NCI-H2227 treated with DMSO at 0.1 percent for 48 hours (cell line): ENCODE data around the gene NAPA.

ENCODE experiments used
- DNase-seq: peaks from one replicate; lab custom pipeline; 2025; lab: John Stamatoyannopoulos, UW

NAPA gene

DNA sequence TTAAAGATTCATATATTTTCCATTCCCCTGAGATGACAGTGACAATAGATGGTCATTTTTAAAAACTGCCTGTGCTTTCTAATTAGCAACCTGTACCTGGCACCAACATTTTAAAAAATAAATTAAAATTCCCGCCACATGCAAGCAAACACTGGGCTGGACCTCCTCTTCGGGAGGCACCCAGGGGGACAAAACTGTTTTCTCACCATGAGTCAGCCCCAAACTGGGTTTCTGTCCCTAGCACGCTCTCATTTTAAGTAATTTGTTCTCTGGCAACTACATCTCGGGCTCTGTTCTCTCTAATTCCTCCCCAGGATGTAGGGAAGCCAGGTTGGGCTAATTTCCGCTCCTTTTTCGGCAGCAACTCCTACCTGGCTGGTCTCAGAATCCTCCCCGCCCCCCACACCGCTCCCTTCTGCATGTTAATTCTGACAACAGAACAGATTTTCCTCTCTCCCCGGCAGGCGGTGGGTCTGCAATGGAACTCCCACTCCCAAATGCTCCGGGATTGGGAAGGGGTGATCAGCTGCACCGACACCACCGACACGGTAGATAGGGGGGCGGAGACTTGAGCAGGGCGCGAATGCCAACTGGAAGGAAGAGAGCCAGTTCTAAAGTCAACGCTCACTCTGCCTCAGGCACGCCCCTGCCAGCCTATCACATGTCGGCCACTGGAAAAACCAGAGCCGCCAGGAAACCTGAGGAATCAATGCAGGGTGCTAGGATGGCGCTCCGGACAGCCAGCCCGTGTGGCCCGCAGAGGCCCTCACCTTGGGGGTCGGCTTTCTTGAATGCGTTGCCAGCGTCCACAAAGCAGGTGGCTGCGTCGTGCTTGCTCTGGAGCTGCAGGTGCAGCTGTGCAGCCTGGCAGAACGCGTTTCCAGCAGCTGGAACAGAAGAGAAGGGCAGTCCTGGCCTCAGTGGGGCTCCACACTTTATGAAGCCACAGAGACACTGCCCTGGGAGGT lies 14.7 kb downstream of the NAPA start:
- DNase-seq: no peak

DNA sequence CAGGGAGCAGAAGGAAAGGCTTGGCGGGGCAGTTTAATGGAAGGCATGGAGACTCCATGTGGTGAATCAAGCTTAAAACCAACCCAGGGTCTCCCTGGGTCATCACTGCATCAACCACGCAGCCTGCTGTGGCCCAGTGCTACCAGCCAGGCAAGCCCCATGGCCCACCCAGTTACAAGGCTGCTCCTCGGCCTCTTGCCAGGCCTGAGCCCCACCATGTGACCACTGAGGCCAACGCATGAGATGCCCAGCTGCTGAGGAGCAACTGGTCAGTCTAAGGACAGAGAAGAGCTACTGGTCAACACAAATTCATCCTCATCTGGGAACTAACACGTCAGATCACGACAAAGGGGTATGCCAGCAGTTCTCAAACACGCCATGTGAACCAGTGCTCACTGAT lies 15.5 kb downstream of the NAPA start:
- no peak for DNase-seq

DNA sequence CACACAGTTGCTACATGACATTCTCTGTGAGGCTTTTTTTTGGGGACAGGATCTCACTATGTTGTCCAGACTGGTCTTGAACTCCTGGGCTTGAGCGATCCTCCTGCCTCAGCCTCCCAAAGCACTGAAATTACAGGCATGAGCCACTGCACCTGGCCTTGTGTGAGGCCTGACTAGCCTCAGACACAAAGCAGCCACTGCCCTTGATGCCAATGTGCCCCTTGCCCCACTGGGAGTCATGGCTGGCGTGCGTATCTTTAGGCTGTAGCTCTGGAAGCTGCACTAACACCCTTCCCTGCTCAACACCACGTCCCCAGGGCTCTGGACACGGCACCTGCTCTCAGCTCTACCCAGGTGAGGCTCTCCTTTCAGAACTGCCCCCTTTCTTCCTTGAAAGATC lies 16.3 kb downstream of the NAPA start:
- DNase-seq: no peak

DNA sequence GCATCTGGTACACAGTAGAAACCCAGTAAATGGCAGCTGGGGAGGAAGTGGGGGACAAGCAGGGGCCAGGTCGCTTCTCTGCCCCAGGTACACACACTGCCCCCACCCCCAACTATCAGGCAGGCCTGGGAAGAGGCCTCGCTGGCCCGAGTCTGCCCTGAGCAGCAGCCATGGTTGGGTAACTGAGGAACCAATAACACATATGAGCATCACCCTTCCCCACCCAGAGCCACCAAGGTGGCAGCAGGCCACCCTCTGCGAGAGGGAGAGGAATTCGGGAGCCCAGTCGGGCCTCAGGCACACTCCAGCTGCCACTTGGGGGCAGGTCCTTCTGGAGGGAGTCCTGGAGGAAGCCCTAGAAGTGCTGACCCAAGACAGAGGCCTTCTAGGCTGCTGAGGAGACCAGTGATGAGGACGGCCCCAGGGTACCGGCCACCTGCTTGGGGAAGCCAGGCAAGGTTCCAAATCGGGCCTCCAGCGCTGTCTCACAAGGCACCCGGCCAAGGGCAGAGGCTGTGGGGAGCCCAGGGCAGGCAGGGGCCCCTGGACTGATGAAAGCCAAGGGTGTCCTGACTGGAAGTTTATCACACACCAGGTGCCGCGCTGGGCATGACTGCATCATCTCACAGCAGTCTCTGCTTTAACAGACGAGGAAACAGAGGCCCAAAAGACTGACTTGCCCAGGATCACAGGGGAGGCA lies 16.9 kb downstream of the NAPA start:
- DNase-seq: no peak

DNA sequence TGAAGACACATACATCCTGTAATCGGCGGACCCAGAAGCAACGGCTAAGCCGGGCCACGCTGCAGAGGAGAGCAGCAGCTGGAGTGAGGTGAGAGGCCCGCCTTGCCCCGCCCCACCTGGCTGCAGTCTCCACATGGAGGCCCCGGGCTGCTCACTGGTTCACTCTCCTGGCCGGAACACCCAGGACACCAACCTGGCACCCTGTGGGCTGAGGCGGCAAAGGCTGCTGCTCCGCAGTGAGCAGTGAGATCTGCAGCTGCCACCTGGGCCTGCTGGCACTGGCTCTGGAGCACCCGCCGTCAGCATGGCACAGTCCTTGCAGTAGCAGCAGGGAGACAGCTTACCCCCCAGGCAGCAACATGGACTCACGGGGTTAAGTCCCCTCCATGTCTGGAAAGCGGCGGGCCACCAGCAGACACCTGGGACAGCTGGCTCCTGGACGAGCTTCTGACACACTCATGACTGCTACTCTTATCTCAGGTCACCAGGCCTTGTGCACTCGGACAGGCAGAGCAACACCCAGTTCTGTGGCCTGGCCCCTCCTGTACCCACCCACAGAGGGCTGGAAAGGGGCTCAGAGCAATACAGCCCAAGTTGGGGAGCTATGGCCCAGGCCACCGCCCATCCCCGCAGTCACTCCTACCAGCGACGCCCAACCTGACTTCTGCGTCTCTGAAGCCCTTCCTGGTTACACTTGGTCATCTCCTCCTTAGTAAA lies 17.7 kb downstream of the NAPA start:
- no peak for DNase-seq

DNA sequence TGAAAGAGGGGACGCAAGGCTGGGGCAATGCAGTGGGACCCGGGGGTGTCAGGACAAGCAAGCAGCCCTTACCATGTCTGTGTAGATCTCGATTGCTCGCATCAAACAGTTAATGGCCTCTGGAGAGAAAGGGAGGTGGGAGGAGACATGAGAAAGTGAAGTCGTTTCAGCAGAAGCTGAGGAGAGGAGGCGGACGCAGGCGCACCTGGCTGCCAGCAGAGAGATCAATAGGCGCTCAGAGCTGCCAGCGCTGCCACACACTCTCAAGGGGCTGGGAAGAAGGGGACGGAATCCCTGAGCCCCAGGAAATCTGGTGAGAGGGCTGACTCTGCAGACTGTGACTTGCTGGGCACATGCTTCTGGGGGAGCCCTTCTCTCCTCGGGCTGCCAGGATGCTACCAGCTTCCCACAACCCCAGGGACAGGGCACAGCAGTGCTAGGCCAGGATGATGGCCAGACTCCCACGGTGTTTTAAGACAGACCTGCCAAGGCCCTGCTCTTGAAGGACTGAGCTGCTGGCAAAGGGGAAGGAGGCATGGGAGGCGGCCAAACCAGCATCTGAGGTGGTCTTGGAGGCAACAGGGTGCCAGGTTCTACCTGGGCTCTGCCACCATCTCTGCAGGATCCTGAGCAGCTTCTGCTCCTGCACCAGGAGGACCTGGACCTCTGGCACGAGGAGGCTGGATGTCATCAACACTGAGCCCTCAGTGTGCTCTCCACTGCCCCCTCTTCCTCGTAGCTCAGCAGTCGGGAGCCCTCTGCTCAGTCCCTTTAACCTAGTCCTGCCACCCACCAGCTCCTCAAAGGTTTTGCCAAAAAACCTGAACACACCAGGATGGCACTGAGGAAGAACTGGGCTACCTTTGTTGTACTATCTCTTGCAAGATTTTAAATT lies 19.1 kb downstream of the NAPA start:
- peak; percentile 7 for DNase-seq

DNA sequence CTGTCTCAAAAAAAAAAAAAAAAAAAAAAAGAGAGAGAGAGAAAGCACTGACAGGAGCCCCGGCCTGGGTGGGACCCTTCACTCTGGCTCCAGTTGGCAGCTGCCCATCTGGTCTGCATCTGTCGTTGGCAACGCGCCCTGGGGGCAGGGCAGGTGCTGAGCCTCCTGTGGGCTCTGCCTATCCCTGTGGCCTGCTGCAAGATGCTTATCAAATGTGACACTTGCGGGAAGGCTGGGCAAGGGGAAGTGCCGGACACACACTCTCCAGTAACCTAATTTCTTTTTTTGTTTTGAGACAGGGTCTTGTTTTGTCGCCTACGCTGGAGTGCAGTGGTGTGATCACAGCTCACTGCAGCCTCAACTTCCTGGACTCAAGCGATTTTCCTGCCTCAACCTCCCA lies 20.1 kb downstream of the NAPA start:
- no peak for DNase-seq

DNA sequence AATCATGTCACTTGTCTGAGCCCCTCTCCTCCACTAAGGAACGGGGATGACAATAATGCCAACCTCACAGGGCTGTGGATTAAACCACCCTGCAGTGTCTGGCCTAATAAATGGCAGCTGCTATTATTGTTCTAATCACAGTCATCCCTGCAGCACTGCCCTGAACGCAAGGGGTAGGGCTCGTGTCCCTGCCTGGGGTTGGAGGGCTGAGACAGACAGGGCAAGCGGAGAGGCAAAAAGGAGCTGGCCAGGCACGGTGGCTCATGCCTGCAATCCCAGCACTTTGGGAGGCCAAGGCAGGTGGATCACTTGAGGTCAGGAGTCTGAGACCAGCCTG lies 20.7 kb downstream of the NAPA start:
- DNase-seq: no peak

DNA sequence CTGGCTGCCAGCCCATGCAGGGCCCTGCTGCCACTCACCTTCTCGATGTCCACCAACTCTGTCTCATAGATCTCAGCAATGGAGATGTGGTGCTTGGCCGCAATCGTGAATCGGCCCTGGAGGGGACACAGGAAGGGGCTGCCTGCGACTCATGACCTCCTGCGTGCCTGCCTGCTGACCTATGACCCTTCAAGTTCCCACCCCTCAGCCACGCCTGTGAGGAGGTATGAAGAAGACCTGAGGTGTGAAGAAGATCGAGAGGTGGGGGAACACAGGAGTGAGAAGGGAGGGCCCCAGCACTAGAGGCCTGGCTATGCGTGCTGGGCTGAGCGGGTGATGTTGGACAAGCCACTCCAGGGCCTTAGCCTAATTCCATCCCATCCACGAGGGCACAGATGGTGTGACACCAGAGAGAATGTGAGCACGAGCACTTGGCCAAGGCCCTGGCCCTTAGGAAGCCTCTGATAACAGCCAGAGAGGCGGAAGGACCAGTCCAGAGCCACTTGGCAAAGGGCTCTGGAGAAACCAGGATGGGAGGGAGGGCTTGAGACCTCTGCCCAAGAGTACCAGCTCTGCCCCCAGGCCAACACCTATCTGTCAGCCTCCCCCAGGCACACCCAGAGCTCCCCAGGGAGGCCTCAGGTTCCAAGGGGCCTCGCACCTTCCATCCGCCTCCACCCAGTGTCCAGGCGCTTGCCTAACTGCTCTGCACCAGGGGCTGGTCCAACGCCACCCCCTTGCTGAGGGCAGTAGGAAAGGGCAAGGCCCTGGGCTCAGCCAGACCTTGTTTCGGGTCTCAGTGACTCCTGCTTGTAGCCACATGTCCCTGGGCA lies 21.3 kb downstream of the NAPA start:
- no peak for DNase-seq

DNA sequence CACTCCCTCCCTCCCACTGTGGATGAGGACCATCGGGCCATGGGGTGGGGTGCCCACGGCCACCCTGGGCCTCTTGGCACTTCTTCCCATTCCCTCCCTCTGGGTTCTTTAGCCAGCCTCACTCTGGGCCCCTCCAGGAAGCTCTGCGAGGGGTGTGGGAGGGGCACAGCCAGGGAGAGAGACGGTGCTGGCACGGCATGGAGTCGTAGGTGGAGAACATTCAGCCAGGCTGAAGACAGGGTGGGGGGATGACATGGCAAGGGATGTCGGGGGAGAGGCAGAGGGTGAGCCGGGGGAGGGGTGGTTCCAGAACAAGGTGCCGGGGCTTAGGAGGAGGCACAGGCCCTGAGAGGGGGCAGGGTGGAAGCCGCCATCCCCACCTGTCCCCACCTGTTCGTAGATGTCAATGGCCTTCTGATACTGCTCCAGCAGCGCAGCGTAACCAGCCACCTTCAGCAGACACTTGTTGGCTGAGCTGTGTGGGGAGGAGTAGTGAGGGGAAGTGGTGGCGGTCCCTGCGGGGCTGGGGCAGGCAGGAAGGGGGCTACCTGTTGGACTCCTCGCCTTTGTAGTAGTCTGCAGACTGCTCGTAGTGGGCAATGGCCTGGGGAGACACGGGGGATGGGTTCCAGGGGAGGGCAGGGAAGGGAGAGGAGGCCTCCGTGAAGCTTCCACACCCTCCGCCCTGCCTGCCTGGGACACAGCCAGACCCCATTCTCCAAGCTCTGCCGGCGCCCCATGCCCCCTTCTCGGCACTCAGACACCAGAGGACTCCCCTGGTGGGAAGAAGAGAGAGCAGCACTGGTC lies 22.1 kb downstream of the NAPA start:
- no peak for DNase-seq

DNA sequence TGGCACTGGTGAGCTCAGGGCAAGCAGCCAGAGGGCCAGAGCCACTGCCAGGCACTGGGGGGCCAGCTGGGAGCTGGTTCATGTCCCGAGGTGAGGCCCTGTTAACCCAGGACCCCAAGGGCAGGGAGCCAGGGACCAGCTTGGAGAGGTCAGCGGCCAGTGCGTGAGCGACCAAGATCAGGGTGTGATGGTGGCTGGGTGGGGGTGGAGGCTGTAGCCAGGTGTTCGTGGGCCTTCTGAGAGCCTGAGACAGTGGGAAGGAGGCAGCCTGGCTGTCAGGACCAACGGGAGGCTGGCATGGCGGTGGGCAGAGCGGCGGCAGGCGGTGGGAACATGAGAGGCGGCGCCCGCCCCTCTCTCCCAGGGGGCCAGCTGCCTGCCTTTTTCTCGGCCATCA lies 22.7 kb downstream of the NAPA start:
- DNase-seq: no peak

DNA sequence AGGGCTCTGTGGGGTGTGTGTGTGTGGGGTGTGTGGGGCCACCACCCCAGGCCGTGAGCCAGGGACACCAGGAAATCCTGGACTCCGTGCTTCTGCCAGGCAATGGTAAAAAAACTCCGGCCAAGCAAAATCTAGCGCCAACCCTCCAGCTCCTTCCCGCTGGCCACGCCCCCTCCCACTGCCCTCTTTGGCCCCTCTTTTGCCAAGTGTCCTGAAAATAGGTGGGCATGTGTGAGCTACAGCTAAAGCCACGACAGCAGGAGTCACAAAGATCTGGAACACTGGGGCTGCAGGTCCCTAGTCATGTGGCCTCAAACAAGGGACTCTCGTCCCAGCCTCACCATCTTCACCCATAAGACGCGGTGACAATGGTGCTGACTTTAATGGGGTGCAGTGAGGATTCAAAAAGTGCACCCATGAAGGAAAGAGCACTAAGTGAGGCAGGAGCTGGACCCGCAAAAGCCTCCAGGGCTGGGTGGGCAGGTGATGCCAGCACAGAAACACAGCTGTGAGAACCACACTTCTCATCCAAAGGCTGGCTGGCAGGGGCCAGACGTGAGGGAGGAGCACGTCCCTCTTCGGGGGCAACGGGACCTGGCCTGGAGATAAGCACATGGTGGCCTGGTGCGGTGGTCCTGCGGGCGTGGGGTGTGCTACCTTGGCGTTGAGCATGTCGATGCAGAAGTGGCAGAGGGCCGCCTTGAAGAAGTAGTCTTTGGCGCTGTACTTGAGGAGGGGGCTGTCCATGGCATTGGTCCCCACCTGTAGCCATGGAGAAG lies 23.3 kb downstream of the NAPA start:
- no peak for DNase-seq

DNA sequence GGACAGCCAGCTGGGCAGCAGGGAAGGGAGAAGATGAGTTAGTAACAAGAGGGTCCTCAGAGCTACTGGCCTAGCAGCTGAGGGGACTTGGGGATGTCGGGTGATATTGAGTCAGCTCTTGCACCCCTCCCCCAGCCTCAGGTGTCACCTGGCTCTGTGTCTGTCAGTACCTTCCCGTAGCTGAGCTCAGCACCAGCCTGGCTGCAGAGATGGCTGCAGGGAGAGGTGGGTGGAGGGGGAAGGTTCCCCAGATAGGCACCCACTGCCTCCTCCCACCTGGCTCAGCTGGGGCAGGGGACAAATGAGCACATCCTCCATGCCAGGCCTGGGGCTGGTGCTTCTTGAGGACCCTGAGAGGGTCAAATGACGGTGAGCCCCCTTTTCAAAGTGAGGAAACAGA lies 24.0 kb downstream of the NAPA start:
- no peak for DNase-seq

DNA sequence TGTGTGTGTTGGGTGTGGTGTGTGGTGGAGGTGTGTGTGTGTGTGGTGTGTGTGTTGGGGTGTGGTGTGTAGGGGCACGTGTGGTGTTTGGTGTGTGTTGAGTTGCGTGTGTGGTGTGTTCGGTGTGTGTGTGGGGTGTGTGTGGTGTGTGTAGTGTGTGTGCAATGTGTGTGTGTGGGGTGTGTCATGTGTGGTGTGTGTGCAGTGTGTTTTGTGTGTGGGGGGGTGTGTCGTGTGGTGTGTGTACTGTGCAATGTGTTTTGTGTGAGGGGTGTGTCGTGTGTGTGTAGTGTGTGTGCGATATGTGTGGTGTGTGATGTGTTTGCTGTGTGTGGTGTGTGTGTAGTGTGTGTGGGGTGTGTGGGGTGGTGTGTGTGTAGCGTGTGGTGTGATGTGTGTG lies 24.8 kb downstream of the NAPA start:
- DNase-seq: no peak

DNA sequence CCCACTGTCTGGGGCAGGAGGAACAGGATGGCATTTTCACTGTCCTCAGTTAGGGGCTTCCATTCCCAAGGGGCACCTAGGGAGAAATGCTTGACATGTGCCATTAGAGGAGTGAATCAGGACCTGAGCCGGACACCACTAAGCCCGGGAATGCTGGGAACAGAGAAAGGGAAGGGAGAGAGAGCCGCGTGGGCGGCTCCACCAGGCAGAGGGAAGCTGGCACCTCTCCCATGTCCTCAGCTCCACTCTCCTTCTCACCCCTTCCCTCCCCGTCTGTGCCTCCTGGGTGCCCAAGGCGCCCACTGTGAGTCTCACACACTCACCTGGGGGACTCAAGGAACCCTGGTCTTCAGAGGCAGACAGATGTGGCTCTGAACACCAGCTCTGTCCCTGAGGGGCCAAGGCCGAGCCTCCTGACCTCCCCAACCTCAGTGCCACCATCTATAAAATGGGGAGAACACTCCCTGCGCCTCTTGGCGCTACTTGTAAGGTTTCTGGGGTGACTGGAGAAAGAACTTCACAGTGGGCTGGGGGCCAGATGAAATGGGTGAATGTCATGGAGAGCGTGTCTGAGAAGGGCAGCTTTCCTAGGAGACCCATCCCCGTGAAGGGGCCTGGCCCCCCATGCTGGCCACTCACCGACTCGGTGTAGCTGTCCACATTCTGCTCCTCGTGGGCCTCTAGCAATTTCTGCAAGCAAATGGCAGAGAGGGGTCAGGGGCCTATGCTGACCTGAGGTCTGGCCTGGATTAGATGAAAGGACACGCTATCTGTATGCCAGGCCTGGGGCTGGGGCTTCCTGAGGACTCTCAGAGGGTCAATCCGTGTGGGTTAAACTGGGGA lies 25.6 kb downstream of the NAPA start:
- no peak for DNase-seq

DNA sequence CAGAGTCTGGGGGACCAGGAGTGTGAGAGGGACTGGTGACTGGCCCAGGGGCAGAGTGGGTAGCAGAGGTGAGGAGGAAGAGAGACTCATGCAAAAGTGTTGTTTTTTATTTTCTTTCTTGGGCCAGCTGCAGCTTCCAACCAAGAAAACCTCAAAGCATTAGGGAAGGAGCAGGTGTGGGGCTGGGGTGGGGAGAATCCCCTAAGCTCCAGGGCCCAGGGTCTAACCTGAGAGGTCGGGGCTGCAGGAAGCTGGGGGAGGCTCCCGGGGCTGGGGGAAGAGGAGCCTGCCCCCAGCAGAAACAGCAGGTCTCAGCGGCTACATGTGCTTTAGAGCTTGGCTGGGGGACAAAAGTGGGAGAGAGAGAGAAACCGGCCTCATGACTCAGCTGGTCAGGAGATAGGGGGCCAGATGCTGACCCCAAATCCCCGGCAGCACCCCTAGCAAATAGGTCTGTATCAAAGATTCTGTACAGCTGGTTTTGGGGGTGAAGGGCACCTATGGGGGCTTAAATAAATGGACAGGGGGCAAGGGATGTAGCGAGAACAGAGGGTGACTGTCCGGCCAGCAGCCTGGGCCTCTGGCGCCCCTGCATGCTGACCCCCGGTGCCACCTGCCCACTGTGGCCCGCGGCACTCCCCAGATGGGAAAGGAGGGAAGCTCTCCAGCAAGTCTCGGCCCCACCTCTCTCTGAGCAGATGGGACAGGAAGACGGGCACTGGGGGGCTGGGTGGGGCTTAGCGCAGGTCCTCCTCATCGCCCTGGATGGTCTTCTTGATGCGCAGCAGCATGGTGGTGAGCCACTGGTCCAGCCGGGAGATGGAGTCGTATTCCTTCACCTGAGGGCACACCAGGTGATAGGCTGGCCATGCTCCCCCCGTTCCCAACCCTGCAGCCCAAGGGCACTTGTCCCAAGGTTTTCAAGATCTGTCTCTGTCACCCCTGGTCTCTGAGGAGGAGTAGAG lies 27.0 kb downstream of the NAPA start:
- no peak for DNase-seq

DNA sequence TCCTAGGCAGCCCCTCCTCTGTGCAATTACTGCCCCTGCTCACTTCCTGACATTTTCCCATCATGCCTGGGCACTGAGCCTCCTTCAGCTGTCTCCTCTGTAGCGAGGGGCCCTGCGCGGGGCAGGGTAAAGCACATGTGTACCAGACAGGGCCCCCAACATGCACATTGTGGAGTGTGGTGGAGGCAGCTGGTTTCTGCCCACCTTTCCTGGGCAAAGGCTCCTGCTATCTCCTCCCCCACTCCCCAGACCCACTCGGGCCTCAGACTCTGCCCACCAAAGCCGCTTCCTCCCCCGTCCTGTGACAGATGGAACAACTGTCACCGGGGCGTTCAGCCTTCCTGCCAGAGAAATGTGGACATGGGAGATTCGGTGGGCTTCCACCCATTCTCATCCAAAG lies 28.0 kb downstream of the NAPA start:
- DNase-seq: no peak
